B cell (primary cell): ENCODE measurements around the gene RIBC2. TPM values are rescaled to one million over a fixed set of nuclear protein-coding genes. Genes with fewer than 3 reads are reported as not detected.

Source experiments
- ATAC-seq: fragments of 200-7000 bp; cut with Tn5 transposase; one replicate; pipeline ENCODE4 v1.10.0; 2021; ENCODE audit warnings: low read depth, mild to moderate bottlenecking, moderate number of reproducible peaks, moderate library complexity
- CTCF ChIA-PET: fragments of 350-600 bp; sonication (Branson Sonifier 250); formaldehyde crosslinking; loops from one replicate; lab custom pipeline; 2021; ENCODE audit warnings: antibody characterized with exemption, inconsistent platforms; lab: Charles Lee
- POLR2A ChIA-PET: fragments of 350-600 bp; sonication (Branson Sonifier 250); formaldehyde crosslinking; loops from one replicate; lab custom pipeline; 2021; ENCODE audit warnings: antibody characterized with exemption; lab: Charles Lee
- DNase-seq: peaks from one replicate; pipeline ENCODE4 v3.0.0; 2013
- H2AFZ ChIP-seq: 2 replicates; pipeline ENCODE4 v1.6.1; 2012; ENCODE audit warnings: mild to moderate bottlenecking, low read depth, low read length; ENCODE audit not compliant: insufficient read depth, poor library complexity, severe bottlenecking
- H3K27ac ChIP-seq, 2 donors: 1 replicate in 1 of 2; 2 replicates in 1 of 2; pipeline ENCODE4 v1.5.1; 2012 to 2013; ENCODE audit warnings: low read length in 2 of 2, mild to moderate bottlenecking in 2 of 2, moderate library complexity in 1 of 2
- H3K27me3 ChIP-seq, 4 experiments: fragments of 200-600 bp in 1 of 4; sonication (generic) in 1 of 4; replicated peaks in 1 of 4; 1 replicate in 2 of 4; 2 replicates in 2 of 4; pipeline versions ENCODE4 v1.6.1 to v1.7.0; 2013 to 2016; ENCODE audit warnings: low read length in 3 of 4, mild to moderate bottlenecking in 2 of 4, mixed read lengths in 1 of 4, moderate library complexity in 1 of 4; ENCODE audit not compliant: insufficient read depth in 4 of 4, control insufficient read depth in 3 of 4; ENCODE audit errors: control extremely low read depth in 1 of 4
- H3K36me3 ChIP-seq, 2 experiments: replicated peaks in 1 of 2; 1 replicate in 1 of 2; 2 replicates in 1 of 2; pipeline versions ENCODE4 v1.6.1 to v1.7.1; 2013; ENCODE audit warnings: low read length in 1 of 2; ENCODE audit not compliant: insufficient read depth in 2 of 2, control insufficient read depth in 1 of 2; ENCODE audit errors: control extremely low read depth in 1 of 2, extremely low read depth in 1 of 2
- H3K4me1 ChIP-seq, 2 donors: fragments of 200-600 bp in 1 of 2; sonication (generic) in 1 of 2; 1 replicate in 1 of 2; 2 replicates in 1 of 2; pipeline versions ENCODE4 v1.5.1 to v1.6.1; 2013 to 2017; ENCODE audit warnings: low read length in 2 of 2; ENCODE audit not compliant: control insufficient read depth in 2 of 2, insufficient read depth in 2 of 2
- H3K4me2 ChIP-seq: replicated peaks from 2 replicates; pipeline ENCODE3; 2012; ENCODE audit warnings: mild to moderate bottlenecking, low read depth, low read length; ENCODE audit not compliant: poor library complexity, severe bottlenecking
- H3K4me3 ChIP-seq, 5 experiments: fragments of 200-600 bp in 1 of 5; sonication (generic) in 1 of 5; 1 replicate in 3 of 5; 2 replicates in 2 of 5; pipeline versions ENCODE4 v1.5.1 to v1.7.0; 2011 to 2016; ENCODE audit warnings: low read length in 4 of 5, mild to moderate bottlenecking in 4 of 5, low read depth in 2 of 5, control low read depth in 1 of 5, moderate library complexity in 1 of 5; ENCODE audit not compliant: insufficient read depth in 1 of 5; ENCODE audit errors: control extremely low read depth in 1 of 5, extremely low read depth in 1 of 5
- H3K79me2 ChIP-seq: fragments of 200-600 bp; sonication (generic); one replicate; pipeline ENCODE4 v1.6.0; 2016; ENCODE audit warnings: low read length; ENCODE audit not compliant: control insufficient read depth, insufficient read depth
- H3K9ac ChIP-seq: fragments of 200-600 bp; sonication (generic); 2 replicates; pipeline ENCODE4 v1.6.1; 2017; ENCODE audit warnings: mild to moderate bottlenecking, low read length, moderate library complexity
- H3K9me3 ChIP-seq, 3 donors: one replicate each; pipeline versions ENCODE4 v1.6.1 to v1.7.1; 2013; ENCODE audit warnings: low read length in 2 of 3; ENCODE audit not compliant: control insufficient read depth in 2 of 3, insufficient read depth in 1 of 3; ENCODE audit errors: control extremely low read depth in 1 of 3
- H4K20me1 ChIP-seq: 2 replicates; pipeline ENCODE4 v1.6.0; 2012; ENCODE audit warnings: mild to moderate bottlenecking, low read length; ENCODE audit not compliant: insufficient read depth, control insufficient read depth, poor library complexity, severe bottlenecking
- H3K27ac Mint-ChIP-seq: one replicate; pipeline ENCODE4 v1.8.0; 2021; ENCODE audit warnings: mixed read lengths
- H3K27me3 Mint-ChIP-seq: one replicate; pipeline ENCODE4 v1.8.0; 2021; ENCODE audit warnings: mixed read lengths
- H3K4me1 Mint-ChIP-seq: one replicate; pipeline ENCODE4 v1.8.0; 2021; ENCODE audit warnings: mixed read lengths
- H3K4me3 Mint-ChIP-seq: one replicate; pipeline ENCODE4 v1.8.0; 2021; ENCODE audit warnings: mixed read lengths
- H3K9me3 Mint-ChIP-seq: one replicate; pipeline ENCODE4 v1.8.0; 2022; ENCODE audit warnings: mixed read lengths; ENCODE audit not compliant: insufficient read depth
- EZH2 ChIP-seq: IDR thresholded peaks from 2 replicates; pipeline ENCODE4 v1.6.1; 2012; ENCODE audit warnings: borderline replicate concordance, low read depth, mild to moderate bottlenecking, moderate library complexity, low read length; ENCODE audit not compliant: insufficient read depth, poor library complexity, severe bottlenecking
- WGBS: methylation state at CpG from one replicate; pipeline ENCODE4 v1.1.5; 2013; ENCODE audit warnings: missing lambda C conversion rate; ENCODE audit not compliant: insufficient coverage; 5-methylcytosine and 5-hydroxymethylcytosine counted together
- intact Hi-C: fragments of 100-400 bp; cut with micrococcal nuclease; formaldehyde crosslinking; loops from one replicate; pipeline ENCODE4 v1.10.0; 2022
- polyA plus RNA-seq: library from polyadenylated mRNA; depleted of rRNA; stranded (reverse); fragments of >200 nt; gene quantifications from 2 replicates; pipeline ENCODE4 v1.2.3, GENCODE V29; 2012
- total RNA-seq, 2 donors: library from RNA; stranded (reverse); fragments of 120-200 nt in 1 of 2; gene quantifications; 1 replicate in 1 of 2; 2 replicates in 1 of 2; pipeline versions ENCODE4 v1.2.3 to v1.2.4, GENCODE V29; 2013 to 2022
- TF ChIP-seq, protein P1 (sequence below): fragments of 200-600 bp; IDR thresholded peaks from one replicate; pipeline ENCODE4 v1.8.0; 2022; ENCODE audit warnings: antibody characterized with exemption, mild to moderate bottlenecking

Gene RIBC2
- total and polyA plus RNA-seq, 2 donors (not counting 1 experiment from before 2014, with no cell fraction given), result not detected

DNA sequence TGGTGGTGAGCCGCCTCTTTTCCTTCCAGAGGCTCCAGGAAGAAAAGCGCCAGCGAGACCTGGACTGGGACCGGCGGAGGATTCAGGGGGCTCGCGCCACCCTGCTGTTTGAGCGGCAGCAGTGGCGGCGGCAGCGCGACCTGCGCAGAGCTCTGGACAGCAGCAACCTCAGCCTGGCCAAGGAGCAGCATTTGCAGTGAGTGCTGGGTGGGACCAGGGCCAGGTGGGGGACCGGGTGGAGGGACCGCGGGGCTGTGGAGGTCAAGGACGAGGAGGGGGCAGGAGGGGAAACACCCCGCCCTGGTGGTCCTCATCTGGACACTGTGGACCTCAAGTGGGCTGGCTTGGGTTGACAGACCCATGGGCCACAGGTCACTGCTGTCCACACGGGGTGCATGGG lies 17.4 kb downstream of the RIBC2 start:
- Histone ChIP-seq H3K9ac (no peak overlapping the region), H3K4me3 (no peak overlapping the region), H3K9me3 (peaks cover 0 to 11% (median 6%) of the 10 kb centered on the region in 3 donors), H4K20me1 (no peaks in the 10 kb centered on the region), H3K36me3 (no peaks in the 10 kb centered on the region), H3K27me3 (peaks cover 0 to 6% (median 0%) of the 10 kb centered on the region in 4 experiments), H3K27ac (no peak overlapping the region), H2AFZ (no peak overlapping the region), H3K4me2 (no peak overlapping the region), H3K79me2 (no peaks in the 10 kb centered on the region), H3K4me1 (peaks cover 7 to 33% of the 10 kb centered on the region in 2 donors)
- Mint-ChIP-seq H3K4me1 (peaks cover 31% of the 10 kb centered on the region), H3K27ac (no peak overlapping the region), H3K4me3 (no peak overlapping the region), H3K27me3 (no peaks in the 10 kb centered on the region), H3K9me3 (peaks cover 7% of the 10 kb centered on the region)
- ATAC-seq, result no peak
- intact Hi-C loops, result no loop called here
- CTCF ChIA-PET, result no interaction called here
- 99% methylated on average over 19 of the region's 19 CpGs for WGBS
- POLR2A ChIA-PET, result no interaction called here
- TF ChIP-seq, protein P1, sequence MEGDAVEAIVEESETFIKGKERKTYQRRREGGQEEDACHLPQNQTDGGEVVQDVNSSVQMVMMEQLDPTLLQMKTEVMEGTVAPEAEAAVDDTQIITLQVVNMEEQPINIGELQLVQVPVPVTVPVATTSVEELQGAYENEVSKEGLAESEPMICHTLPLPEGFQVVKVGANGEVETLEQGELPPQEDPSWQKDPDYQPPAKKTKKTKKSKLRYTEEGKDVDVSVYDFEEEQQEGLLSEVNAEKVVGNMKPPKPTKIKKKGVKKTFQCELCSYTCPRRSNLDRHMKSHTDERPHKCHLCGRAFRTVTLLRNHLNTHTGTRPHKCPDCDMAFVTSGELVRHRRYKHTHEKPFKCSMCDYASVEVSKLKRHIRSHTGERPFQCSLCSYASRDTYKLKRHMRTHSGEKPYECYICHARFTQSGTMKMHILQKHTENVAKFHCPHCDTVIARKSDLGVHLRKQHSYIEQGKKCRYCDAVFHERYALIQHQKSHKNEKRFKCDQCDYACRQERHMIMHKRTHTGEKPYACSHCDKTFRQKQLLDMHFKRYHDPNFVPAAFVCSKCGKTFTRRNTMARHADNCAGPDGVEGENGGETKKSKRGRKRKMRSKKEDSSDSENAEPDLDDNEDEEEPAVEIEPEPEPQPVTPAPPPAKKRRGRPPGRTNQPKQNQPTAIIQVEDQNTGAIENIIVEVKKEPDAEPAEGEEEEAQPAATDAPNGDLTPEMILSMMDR, result no peak
- TF ChIP-seq EZH2, result no peak
- DNase-seq, result no peak

DNA sequence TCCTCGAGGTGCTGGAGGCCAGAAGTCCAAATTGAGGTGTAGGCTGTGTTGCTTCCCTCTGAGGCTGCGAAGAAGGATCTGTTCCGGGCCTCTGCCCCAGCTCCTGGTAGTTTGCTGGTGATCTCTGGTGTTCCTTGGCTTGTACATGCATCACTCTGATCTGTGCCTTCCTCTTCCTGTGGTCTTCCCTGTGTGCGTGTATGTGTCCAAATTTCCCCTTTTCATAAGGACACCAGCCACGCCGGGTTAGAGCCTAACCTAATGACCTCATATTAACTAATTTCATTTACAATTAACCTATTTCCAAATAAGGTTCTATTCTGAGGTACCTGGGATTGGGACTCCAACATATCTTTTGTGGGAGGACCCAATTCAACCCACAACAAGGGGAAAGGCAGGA lies 21.5 kb downstream of the RIBC2 start:
- H3K36me3 ChIP-seq, result no peaks in the 10 kb centered on the region
- H3K27ac Mint-ChIP-seq, result no peak overlapping the region
- intact Hi-C loops, result loop anchor here (1.0 to 5.0 kb wide), 3 partner anchors 118 to 194 kb away; no protein-coding TSS in a partner anchor
- no peaks in the 10 kb centered on the region for H4K20me1 ChIP-seq
- H3K4me1 Mint-ChIP-seq, result peaks cover 13% of the 10 kb centered on the region
- H3K27ac ChIP-seq, result no peak overlapping the region
- ATAC-seq, result no peak
- peaks cover 4% of the 10 kb centered on the region for H3K27me3 Mint-ChIP-seq
- 89% methylated on average over 6 of the region's 6 CpGs for WGBS
- no peaks in the 10 kb centered on the region for H3K27me3 ChIP-seq
- H3K9ac ChIP-seq, result no peak overlapping the region
- peaks cover 0 to 14% of the 10 kb centered on the region in 2 donors for H3K4me1 ChIP-seq
- H3K9me3 Mint-ChIP-seq, result no peaks in the 10 kb centered on the region
- H2AFZ ChIP-seq, result no peak overlapping the region
- POLR2A ChIA-PET, result no interaction called here
- H3K4me3 Mint-ChIP-seq, result no peak overlapping the region
- TF ChIP-seq, protein P1, result no peak
- TF ChIP-seq EZH2, result no peak
- H3K4me3 ChIP-seq, result no peak overlapping the region
- DNase-seq, result no peak
- CTCF ChIA-PET, result interaction anchor here (0.8 to 1.0 kb wide), 2 partner anchors 20 to 166 kb away, joined by 3 read pairs; no protein-coding TSS in a partner anchor
- H3K9me3 ChIP-seq, result no peaks in the 10 kb centered on the region
- no peaks in the 10 kb centered on the region for H3K79me2 ChIP-seq
- no peak overlapping the region for H3K4me2 ChIP-seq
